ENCODE data around the gene USP34.
"Not testable (repeated sequence)": the region's sequence is repeated elsewhere in the genome, so short reads cannot be mapped to it uniquely, and the experiment has no call there.

Gene USP34

DNA sequence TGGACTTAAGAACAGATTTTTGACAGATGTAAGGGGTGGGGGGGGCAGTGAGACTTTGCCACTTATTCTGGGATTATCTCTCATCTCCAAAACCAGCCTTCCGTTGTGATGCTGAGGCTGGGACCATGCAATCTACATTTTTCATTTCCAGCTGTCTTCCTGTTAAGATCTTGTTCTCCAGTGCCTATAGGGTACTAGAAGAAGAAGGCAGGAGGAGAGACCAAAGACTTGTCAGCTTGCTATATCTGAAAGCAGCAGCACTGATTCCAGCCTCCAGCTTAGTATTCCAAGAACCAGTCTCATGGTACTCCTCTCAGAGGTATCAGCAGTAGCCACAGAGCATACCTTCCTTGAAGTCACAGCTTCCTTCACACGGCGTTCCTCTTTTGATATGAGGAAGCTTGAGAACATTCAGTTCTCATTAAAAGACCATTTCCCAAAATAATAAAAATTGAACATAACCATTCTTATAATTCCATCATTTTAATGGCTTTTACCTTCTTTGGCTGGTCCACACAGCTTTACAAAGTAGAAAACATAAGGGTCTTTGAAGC is 49.8 kb downstream of the USP34 start:
- no peak for DNase-seq

DNA sequence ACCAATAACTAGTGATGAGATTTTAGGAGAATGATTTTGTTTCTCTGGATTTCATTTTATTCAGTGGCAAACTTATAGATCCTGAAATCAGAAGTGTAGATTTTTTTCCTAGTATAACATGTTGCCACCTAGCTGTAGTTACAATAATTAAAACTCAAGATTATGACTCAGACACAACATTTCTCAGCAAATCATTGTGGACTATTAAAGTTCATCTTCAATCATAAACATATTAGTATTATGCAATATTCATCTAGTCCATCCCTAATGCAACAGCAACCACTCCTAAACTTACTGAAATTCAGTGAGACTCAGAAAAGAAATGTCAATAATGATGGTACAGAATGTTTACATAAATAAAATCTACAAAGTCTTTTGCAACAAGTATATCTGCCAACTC is 51.3 kb downstream of the USP34 start:
- DNase-seq, result no peak

GRCh38 chr2:61419129-61419528 is 51.8 kb downstream of the USP34 start:
- DNase-seq, result no peak

GRCh38 chr2:61416871-61417645 is 53.8 kb downstream of the USP34 start:
- DNase-seq, result no peak

DNA sequence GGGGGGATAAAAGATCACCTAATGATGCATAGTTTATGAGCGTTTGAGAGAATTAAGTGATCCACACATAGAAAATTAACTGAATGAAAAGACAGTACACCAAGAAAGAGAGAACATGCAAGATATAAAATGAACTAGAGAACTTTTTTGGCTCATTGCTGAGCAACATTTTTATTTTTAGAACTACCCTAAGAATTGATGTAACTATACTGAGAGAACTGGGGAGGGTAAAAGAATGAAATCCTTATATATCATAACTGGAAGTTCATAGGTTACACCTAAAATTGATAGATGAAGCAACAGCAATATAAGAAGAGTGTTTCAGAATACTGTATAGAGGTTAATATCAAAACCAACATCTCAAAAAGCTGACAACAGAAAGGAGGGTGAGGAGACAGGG is 55.6 kb downstream of the USP34 start:
- DNase-seq, result no peak

- DNase-seq, result no peak
Measured at GRCh38 chr2:61414674-61415073, 56.2 kb downstream of the USP34 start.

DNA sequence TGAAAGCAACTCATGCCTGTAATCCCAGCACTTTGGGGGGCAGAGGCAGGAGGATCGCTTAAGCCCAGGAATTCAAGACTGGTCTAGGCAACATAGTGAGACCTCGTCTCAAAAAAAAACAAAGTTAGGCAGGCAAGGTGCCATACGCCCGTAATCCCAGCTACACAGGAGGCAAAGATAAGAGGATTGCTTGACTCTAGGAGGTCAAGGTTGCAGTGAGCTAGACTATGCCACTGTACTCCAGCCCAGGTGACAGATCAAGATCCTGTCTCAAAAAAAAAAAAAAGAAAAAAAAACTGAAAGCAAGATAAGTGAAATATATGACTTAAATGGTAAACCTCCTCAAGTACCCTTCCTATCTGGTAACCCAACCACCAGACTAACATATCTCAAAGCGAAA is 59.8 kb downstream of the USP34 start:
- no peak for DNase-seq

DNA sequence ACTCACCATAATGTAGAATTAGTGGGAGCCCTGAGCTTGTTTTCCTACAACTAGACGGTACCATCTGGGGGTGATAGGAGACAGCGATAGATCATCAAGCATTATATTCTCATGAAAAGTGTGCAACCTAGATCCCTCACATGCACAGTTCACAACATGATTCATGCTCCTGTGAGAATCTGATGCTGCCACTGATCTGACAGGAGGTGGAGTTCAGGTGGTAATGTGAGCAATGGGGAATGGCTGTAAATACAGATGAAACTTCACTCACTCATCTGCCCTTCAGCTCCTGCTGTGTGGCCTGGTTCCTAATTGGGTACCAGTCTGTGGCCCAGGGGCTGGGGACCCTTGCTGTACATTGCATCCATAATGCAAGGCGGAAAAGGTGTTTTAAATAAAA is 60.7 kb downstream of the USP34 start:
- DNase-seq, result no peak

- no peak for DNase-seq
Measured at GRCh38 chr2:61405813-61406212, 65.1 kb downstream of the USP34 start.

DNA sequence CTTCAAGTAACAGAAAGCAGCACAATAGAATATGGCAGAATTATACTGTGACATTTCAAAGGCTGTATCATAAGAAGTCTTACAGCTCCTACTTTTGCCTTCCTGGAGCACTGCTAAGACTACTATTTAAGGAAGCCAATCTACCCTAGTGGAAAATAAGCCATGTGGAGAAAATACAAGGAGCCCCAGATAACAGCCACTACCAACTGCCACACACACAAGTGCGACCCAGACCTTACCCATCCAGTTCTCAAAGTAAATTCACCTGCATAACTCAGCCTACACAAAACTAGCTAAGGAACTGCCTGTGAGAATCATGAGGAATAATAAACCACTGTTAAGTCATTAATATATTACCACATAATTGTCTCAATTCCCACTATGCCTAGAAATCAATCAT is 66.4 kb downstream of the USP34 start:
- DNase-seq, result no peak

- DNase-seq, result no peak
Measured at GRCh38 chr2:61398413-61398812, 72.5 kb downstream of the USP34 start.

GRCh38 chr2:61396005-61396404 is 74.9 kb downstream of the USP34 start:
- no peak for DNase-seq

DNA sequence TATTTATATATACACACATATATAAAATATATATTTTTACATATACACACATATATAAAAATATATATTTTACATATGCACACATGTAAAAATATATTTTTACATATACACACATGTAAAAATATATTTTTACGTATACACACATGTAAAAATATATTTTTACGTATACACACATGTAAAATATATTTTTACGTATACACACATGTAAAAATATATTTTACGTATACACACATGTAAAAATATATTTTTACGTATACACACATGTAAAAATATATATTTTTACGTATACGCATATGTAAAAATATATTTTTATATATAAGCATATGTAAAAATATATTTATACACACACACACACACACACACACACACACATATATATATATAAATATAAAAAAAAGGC is 83.3 kb downstream of the USP34 start:
- DNase-seq, result not testable (repeated sequence)

GRCh38 chr2:61380882-61381197 is 90.0 kb downstream of the USP34 start:
- not testable (repeated sequence) for DNase-seq

- DNase-seq, result no peak
Measured at GRCh38 chr2:61380056-61380881, 90.6 kb downstream of the USP34 start.

DNA sequence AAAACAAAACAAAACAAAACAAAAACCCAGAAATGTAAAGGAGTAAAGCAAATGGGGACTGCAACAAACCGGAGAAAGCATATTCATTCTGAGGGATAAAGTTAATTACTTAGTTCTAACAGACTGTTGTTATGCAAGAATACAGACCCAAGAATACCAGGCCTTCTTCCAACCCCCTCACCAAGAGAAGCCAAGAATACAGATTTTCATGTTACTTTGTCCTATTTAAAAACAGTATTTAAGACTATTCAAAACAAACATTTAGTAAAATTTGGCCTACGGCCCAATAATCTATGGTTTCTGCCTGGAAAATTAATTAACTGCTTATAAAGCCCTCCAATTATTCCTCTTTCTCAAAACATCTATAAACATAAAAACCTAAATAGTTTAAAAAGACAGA is 91.4 kb downstream of the USP34 start:
- no peak for DNase-seq

DNA sequence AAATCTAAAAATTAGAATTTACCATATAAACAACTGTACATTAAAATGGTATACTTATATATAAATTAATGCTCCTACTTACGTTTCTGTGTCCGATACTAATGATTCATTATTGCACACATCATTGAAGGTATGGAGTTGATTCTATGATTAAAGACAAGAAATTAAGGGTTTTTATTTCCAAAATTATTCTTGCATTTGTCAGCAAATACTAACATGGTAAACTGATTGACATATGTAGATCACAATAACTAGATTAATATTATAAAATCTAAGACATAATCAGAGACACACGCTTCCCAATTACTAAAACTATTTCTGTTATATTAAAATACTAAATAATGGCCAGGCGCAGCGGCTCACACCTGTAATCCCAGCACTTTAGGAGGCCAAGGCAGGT is 92.6 kb downstream of the USP34 start:
- DNase-seq, result no peak

- no peak for DNase-seq
Measured at GRCh38 chr2:61377046-61377445, 93.8 kb downstream of the USP34 start.

DNA sequence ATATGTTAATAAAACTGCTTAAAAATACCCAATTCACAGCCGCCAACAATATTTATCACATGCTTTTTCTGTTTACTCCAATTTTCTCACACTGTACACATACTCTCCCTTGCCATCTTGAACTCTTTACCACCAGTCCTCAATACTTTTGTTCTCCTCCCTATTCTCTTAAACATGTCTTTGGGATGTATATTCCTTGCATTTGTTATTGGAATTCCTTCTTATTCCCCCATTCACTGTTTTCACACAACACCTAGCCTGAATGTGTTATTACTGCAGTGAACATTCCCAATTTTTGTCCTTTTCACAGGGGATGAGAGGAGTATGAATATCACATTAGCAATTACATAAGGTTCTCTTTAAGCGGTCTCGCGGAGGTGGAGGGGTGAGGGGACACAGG is 94.7 kb downstream of the USP34 start:
- DNase-seq, result no peak

- no peak for DNase-seq
Measured at GRCh38 chr2:61371027-61371426, 99.9 kb downstream of the USP34 start.

DNA sequence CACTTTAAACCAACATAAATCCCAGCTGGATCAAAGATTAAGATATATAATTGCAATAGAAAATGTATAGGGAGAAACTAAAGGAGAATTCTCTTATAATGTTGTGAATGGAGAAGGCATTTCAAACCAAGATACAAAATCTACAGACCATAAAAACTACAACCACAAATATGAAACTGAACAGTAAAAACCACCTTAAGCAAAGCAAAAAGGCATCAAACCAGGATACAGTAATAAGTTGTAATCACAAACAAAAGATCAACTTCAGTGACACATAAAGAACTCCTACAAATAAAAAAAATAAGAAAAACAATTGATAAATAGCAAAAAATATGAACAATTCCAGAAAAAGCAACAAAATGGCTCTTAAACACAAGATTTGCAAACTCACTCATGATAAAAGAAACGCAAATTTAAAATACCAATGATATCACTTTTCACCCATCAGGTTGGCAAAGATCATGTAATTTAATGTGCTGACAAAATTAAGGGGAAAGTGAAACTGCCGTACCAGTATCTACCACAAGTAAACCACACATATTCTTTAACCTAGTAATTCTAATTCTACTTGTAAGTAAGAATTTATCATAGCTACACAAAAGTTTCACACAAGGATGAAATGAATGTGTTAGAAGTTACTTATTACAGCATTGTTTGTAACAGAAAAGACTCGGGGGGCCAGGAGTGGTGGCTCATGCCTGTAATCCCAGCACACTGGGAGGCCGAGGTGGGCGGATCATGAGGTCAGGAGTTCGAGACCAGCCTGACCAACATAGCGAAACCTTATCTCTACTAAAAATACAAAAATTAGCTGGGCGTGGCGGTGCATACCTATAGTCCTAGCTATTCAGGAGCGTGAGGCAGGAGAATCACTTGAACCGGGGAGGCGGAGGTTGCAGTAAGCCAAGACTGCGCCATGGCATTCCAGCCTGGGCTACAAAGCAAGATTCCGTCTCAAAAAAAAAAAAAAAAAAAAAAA is 101.9 kb downstream of the USP34 start:
- DNase-seq, result no peak

- no peak for DNase-seq
Measured at GRCh38 chr2:61367177-61367576, 103.7 kb downstream of the USP34 start.

DNA sequence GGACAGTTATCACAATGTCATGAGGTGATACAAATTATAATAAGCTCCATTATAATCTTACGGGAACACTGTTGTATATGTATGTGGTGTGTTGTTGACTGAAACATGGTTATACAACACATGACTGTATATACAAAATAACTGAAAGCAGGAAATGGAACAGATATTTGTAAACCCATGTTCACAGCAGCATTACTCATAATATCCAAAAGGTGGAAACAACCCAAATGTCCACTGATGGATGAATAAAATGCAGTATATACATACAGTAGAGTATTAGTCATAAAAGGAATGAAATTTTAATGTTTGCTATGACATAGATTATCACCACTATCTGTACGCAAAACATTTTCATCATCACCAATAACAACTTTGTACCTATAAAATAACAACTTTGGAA is 107.3 kb downstream of the USP34 start:
- DNase-seq, result no peak

Data from retina (tissue), 1 donor.